Astrocyte (in vitro differentiated cells and primary cell): Measurements from ENCODE around the gene CCRL2.

Source experiments
- CTCF ChIP-seq: IDR thresholded peaks from 2 replicates; pipeline ENCODE4 v1.5.1; 2011; ENCODE audit warnings: low read depth, mild to moderate bottlenecking, inconsistent platforms, low read length, moderate library complexity; ENCODE audit not compliant: insufficient read depth
- EZH2 ChIP-seq: IDR thresholded peaks from 2 replicates; pipeline ENCODE4 v1.6.1; 2012; ENCODE audit warnings: mild to moderate bottlenecking, low read length, inconsistent platforms; ENCODE audit not compliant: insufficient read depth

GRCh38 chr3:46381625-46382024, 25.4 kb upstream of the CCRL2 start:
- TF ChIP-seq EZH2 = no peak
- TF ChIP-seq CTCF = no peak
